HepG2 (cell line): ENCODE data around the gene ADAMTS17. TPM values are rescaled to one million over a fixed set of nuclear protein-coding genes. Genes with fewer than 3 reads are reported as not detected.

Experiments
- CHCHD3 ChIP-seq: sonication (generic); formaldehyde crosslinking; IDR thresholded peaks from 2 replicates; pipeline ENCODE4 v1.8.0; 2022; ENCODE audit warnings: mild to moderate bottlenecking, missing genetic modification reagents, moderate library complexity
- GABPB1 ChIP-seq: IDR thresholded peaks from 2 replicates; pipeline ENCODE4 v1.6.1; 2016; ENCODE audit warnings: mild to moderate bottlenecking, missing genetic modification reagents, moderate library complexity, missing compliant biosample characterization
- HMGXB4 ChIP-seq, 2 experiments: sonication (generic) in 1 of 2; formaldehyde crosslinking in 1 of 2; IDR thresholded peaks; 2 replicates each; pipeline versions ENCODE4 v1.4.0 to v1.6.1; 2018 to 2020; ENCODE audit warnings: missing genetic modification reagents in 2 of 2, borderline replicate concordance in 1 of 2, low read depth in 1 of 2, mild to moderate bottlenecking in 1 of 2, missing biosample characterization in 1 of 2
- MIXL1 ChIP-seq: IDR thresholded peaks from 2 replicates; pipeline ENCODE4 v1.6.1; 2016
- SMAD3 ChIP-seq: sonication (generic); formaldehyde crosslinking; IDR thresholded peaks from 2 replicates; pipeline ENCODE4 v1.4.0; 2020; ENCODE audit warnings: missing genetic modification reagents
- SPEN ChIP-seq: sonication (generic); formaldehyde crosslinking; IDR thresholded peaks from 2 replicates; pipeline ENCODE4 v1.5.1; 2020; ENCODE audit warnings: low read depth, mild to moderate bottlenecking, missing genetic modification reagents
- STAG1 ChIP-seq: sonication (generic); formaldehyde crosslinking; IDR thresholded peaks from 2 replicates; pipeline ENCODE4 v1.4.0; 2020; ENCODE audit warnings: missing genetic modification reagents
- XBP1 ChIP-seq: sonication (generic); formaldehyde crosslinking; IDR thresholded peaks from 2 replicates; pipeline ENCODE4 v1.5.0; 2020; ENCODE audit warnings: missing genetic modification reagents
- ZMAT3 ChIP-seq: sonication (generic); formaldehyde crosslinking; conservative IDR thresholded peaks from 2 replicates; pipeline ENCODE4 v1.7.0; 2021; ENCODE audit warnings: missing genetic modification reagents
- ZNF687 ChIP-seq: sonication (generic); formaldehyde crosslinking; IDR thresholded peaks from 2 replicates; pipeline ENCODE4 v1.5.1; 2020; ENCODE audit warnings: mild to moderate bottlenecking, missing genetic modification reagents, moderate library complexity
- ZNF768 ChIP-seq: sonication (generic); formaldehyde crosslinking; IDR thresholded peaks from 2 replicates; pipeline ENCODE4 v1.4.0; 2020; ENCODE audit warnings: missing genetic modification reagents
- ZNF792 ChIP-seq: IDR thresholded peaks from 2 replicates; pipeline ENCODE4 v1.6.1; 2016
- ZZZ3 ChIP-seq: sonication (generic); formaldehyde crosslinking; IDR thresholded peaks from 2 replicates; pipeline ENCODE4 v1.4.0; 2020; ENCODE audit warnings: missing genetic modification reagents, mild to moderate bottlenecking, borderline replicate concordance
- polyA plus RNA-seq, 8 experiments: library from polyadenylated mRNA; depleted of rRNA in 3 of 8; stranded (reverse) in 7 of 8; unstranded in 1 of 8; fragments of >200 nt; fragmentation: Illumina TruSeq in 4 of 8; extraction: Trizol in 4 of 8; gene quantifications; 2 replicates each; pipeline versions ENCODE4 v1.2.1 to v1.2.3, GENCODE V29; 2011 to 2016; ENCODE audit warnings: low read depth in 4 of 8, missing spikeins in 1 of 8, mixed read lengths in 1 of 8; ENCODE audit not compliant: insufficient read depth in 1 of 8
- total RNA-seq, 5 experiments: library from RNA; depleted of rRNA; stranded (reverse); fragments of >200 nt; fragmentation: Illumina TruSeq; extraction: Trizol; gene quantifications; 2 replicates each; pipeline ENCODE4 v1.2.3, GENCODE V29; 2016; ENCODE audit warnings: low read depth in 1 of 5
- TF ChIP-seq, protein P1 (sequence below): sonication (generic); formaldehyde crosslinking; IDR thresholded peaks from 2 replicates; pipeline ENCODE4 v1.4.0; 2020; ENCODE audit warnings: missing genetic modification reagents, borderline replicate concordance
- TF ChIP-seq, protein P2 (sequence below): fragments of 450-650 bp; IDR thresholded peaks from 2 replicates; pipeline ENCODE4 v1.6.1; 2017

The ADAMTS17 gene
- total and polyA plus RNA-seq, 2 of the 13 experiments (the other 11 are each of a cell fraction or from before 2014, with no cell fraction given): 0.02 to 0.04 TPM

- peak; percentile 76 for TF ChIP-seq STAG1
- no peak for TF ChIP-seq ZNF792 (CRISPR knock-in tag)
- TF ChIP-seq SPEN: 0 out of 2 replicates have a peak, but pooled peaks have one; percentile 20
- TF ChIP-seq SMAD3: no peak
- peak; percentile 53; the same call in 1 of the 2 replicates for TF ChIP-seq GABPB1 (CRISPR knock-in tag)
- TF ChIP-seq ZMAT3 (CRISPR knock-in tag): no peak
- TF ChIP-seq ZNF687: peak; percentile 56
- TF ChIP-seq CHCHD3 (CRISPR knock-in tag): no peak
- no peak for TF ChIP-seq XBP1 (CRISPR knock-in tag)
- TF ChIP-seq ZZZ3 (CRISPR knock-in tag): no peak
- TF ChIP-seq HMGXB4 (CRISPR knock-in tag; IDR thresholded peaks at IDR 0.05; ENCODE audit: borderline replicate concordance in 1 of 2, low read depth in 1 of 2): peak in 1 of 2 experiments; percentile 48; a peak in 1 of 4 replicates
- no peak for TF ChIP-seq MIXL1 (CRISPR knock-in tag)
- peak; percentile 24; the same call in 1 of the 2 replicates for TF ChIP-seq ZNF768
- TF ChIP-seq, protein P1, sequence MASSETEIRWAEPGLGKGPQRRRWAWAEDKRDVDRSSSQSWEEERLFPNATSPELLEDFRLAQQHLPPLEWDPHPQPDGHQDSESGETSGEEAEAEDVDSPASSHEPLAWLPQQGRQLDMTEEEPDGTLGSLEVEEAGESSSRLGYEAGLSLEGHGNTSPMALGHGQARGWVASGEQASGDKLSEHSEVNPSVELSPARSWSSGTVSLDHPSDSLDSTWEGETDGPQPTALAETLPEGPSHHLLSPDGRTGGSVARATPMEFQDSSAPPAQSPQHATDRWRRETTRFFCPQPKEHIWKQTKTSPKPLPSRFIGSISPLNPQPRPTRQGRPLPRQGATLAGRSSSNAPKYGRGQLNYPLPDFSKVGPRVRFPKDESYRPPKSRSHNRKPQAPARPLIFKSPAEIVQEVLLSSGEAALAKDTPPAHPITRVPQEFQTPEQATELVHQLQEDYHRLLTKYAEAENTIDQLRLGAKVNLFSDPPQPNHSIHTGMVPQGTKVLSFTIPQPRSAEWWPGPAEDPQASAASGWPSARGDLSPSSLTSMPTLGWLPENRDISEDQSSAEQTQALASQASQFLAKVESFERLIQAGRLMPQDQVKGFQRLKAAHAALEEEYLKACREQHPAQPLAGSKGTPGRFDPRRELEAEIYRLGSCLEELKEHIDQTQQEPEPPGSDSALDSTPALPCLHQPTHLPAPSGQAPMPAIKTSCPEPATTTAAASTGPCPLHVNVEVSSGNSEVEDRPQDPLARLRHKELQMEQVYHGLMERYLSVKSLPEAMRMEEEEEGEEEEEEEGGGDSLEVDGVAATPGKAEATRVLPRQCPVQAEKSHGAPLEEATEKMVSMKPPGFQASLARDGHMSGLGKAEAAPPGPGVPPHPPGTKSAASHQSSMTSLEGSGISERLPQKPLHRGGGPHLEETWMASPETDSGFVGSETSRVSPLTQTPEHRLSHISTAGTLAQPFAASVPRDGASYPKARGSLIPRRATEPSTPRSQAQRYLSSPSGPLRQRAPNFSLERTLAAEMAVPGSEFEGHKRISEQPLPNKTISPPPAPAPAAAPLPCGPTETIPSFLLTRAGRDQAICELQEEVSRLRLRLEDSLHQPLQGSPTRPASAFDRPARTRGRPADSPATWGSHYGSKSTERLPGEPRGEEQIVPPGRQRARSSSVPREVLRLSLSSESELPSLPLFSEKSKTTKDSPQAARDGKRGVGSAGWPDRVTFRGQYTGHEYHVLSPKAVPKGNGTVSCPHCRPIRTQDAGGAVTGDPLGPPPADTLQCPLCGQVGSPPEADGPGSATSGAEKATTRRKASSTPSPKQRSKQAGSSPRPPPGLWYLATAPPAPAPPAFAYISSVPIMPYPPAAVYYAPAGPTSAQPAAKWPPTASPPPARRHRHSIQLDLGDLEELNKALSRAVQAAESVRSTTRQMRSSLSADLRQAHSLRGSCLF (CRISPR knock-in tag): no peak
- TF ChIP-seq, protein P2, sequence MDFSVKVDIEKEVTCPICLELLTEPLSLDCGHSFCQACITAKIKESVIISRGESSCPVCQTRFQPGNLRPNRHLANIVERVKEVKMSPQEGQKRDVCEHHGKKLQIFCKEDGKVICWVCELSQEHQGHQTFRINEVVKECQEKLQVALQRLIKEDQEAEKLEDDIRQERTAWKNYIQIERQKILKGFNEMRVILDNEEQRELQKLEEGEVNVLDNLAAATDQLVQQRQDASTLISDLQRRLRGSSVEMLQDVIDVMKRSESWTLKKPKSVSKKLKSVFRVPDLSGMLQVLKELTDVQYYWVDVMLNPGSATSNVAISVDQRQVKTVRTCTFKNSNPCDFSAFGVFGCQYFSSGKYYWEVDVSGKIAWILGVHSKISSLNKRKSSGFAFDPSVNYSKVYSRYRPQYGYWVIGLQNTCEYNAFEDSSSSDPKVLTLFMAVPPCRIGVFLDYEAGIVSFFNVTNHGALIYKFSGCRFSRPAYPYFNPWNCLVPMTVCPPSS: no peak
These were observed 413.3 kb downstream of the ADAMTS17 start (continued) for GRCh38 chr15:99928429-99928981.
